GM12878 (cell line): ENCODE measurements around the gene NFAM1. TPM values are rescaled to one million over a fixed set of nuclear protein-coding genes. Genes with fewer than 3 reads are reported as not detected.

Experiments used
- ATAC-seq: fragments of 200-7000 bp; cut with Tn5 transposase; 3 replicates; pipeline ENCODE4 v1.9.1; 2020; ENCODE audit warnings: mild to moderate bottlenecking, moderate library complexity
- BruUV-seq: library from RNA; stranded (reverse); fragments of 400-500 nt; replicated peaks from 2 replicates; lab custom pipeline; 2021; lab: Mats Ljungman, UMichigan
- CTCF ChIA-PET: fragments of 300-600 bp; sonication (Branson Sonifier 250); formaldehyde crosslinking; extraction: SDS; loops from one replicate; lab custom pipeline; 2021; ENCODE audit warnings: inconsistent platforms; lab: Yijun Ruan, JAX
- POLR2A ChIA-PET: fragments of 350-600 bp; formaldehyde crosslinking; extraction: SDS; loops from one replicate; lab custom pipeline; 2021; ENCODE audit warnings: inconsistent platforms; lab: Charles Lee
- RAD21 ChIA-PET: fragments of 300-600 bp; sonication (Branson Sonifier 250); formaldehyde crosslinking; loops from one replicate; lab custom pipeline; 2023; ENCODE audit warnings: antibody characterized with exemption; ENCODE audit not compliant: unreplicated experiment; lab: Charles Lee
- SMC1A ChIA-PET: fragments of 300-600 bp; sonication (Branson Sonifier 250); formaldehyde crosslinking; loops from one replicate; lab custom pipeline; 2023; ENCODE audit not compliant: unreplicated experiment, uncharacterized antibody; lab: Charles Lee
- DNase-seq: peaks from one replicate; pipeline ENCODE4 v3.0.0-alpha.2; 2011; ENCODE audit warnings: low read depth, low spot score
- FAIRE-seq: peaks from 3 replicates; lab custom pipeline; 2011; peaks lifted over from hg19 to GRCh38; lab: Jason Lieb, UNC
- H2AFZ ChIP-seq: 2 replicates; pipeline ENCODE4 v1.6.0; 2011; ENCODE audit warnings: low read depth, low read length, control low read depth; ENCODE audit not compliant: control insufficient read depth
- H3K27ac ChIP-seq: 2 replicates; pipeline ENCODE4 v1.5.1; 2011; ENCODE audit warnings: control low read depth; ENCODE audit not compliant: control insufficient read depth, insufficient read depth
- H3K27me3 ChIP-seq, 2 experiments: replicated peaks in 1 of 2; 2 replicates each; pipeline versions ENCODE4 v1.6.0 to v1.6.1; 2011; ENCODE audit warnings: low read length in 1 of 2; ENCODE audit not compliant: control insufficient read depth in 2 of 2, insufficient read depth in 2 of 2
- H3K36me3 ChIP-seq, 2 experiments: 2 replicates each; pipeline ENCODE4 v1.5.1; 2011; ENCODE audit warnings: low read length in 1 of 2; ENCODE audit not compliant: control insufficient read depth in 2 of 2, insufficient read depth in 2 of 2
- H3K4me1 ChIP-seq: 2 replicates; pipeline ENCODE4 v1.6.1; 2011; ENCODE audit warnings: mild to moderate bottlenecking, low read length, moderate library complexity, mixed read lengths; ENCODE audit not compliant: control insufficient read depth, insufficient read depth
- H3K4me2 ChIP-seq: 2 replicates; pipeline ENCODE4 v1.6.0; 2011; ENCODE audit warnings: control low read depth; ENCODE audit not compliant: control insufficient read depth, insufficient read depth
- H3K4me3 ChIP-seq: fragments of 200-600 bp; sonication (generic); 2 replicates; pipeline ENCODE4 v1.5.1; 2016
- H3K79me2 ChIP-seq: 2 replicates; pipeline ENCODE4 v1.6.0; 2011; ENCODE audit warnings: low read length; ENCODE audit not compliant: control insufficient read depth, insufficient read depth
- H3K9ac ChIP-seq: 2 replicates; pipeline ENCODE4 v1.8.0; 2011; ENCODE audit warnings: low read length, control low read depth, mixed read lengths; ENCODE audit not compliant: control insufficient read depth, insufficient read depth
- H3K9me3 ChIP-seq: replicated peaks from 3 replicates; pipeline ENCODE4 v1.5.1; 2011; ENCODE audit warnings: mild to moderate bottlenecking, low read length; ENCODE audit not compliant: control insufficient read depth, insufficient read depth
- H4K20me1 ChIP-seq: 2 replicates; pipeline ENCODE4 v1.6.0; 2011; ENCODE audit not compliant: control insufficient read depth, insufficient read depth
- BCLAF1 ChIP-seq: fragments of 450-650 bp; IDR thresholded peaks from 2 replicates; pipeline ENCODE4 v1.6.1; 2017; ENCODE audit warnings: antibody characterized with exemption, mild to moderate bottlenecking, moderate library complexity
- MYB ChIP-seq: fragments of 150-350 bp; IDR thresholded peaks from 2 replicates; pipeline ENCODE4 v1.6.1; 2014; ENCODE audit warnings: mild to moderate bottlenecking, low read depth, low read length, borderline replicate concordance
- SP1 ChIP-seq: IDR thresholded peaks from one replicate; pipeline ENCODE4 v1.6.1; 2011; ENCODE audit warnings: low read depth, low read length
- WGBS: methylation state at CpG from one replicate; pipeline ENCODE4 v1.1.6; 2016; ENCODE audit warnings: low lambda C conversion rate; ENCODE audit not compliant: insufficient replicate concordance, insufficient coverage; ENCODE audit errors: missing lambda C conversion rate; 5-methylcytosine and 5-hydroxymethylcytosine counted together
- in situ Hi-C: fragments of 300-500 bp; cut with MboI; formaldehyde crosslinking; loops from 9 replicates; pipeline ENCODE4 v1.14.3; 2018; ENCODE audit warnings: mixed read lengths
- intact Hi-C: fragments of 100-400 bp; cut with micrococcal nuclease; formaldehyde crosslinking; loops from one replicate; pipeline ENCODE4 v1.14.2; 2022; ENCODE audit not compliant: unreplicated experiment
- polyA plus RNA-seq, 11 experiments: library from polyadenylated mRNA; depleted of rRNA in 4 of 11; unstranded in 6 of 11; stranded (reverse) in 5 of 11; fragments of >200 nt; fragmentation: Nextera tagmentation in 4 of 11; fragmentation: Illumina TruSeq in 1 of 11; extraction: Ambion mirVana in 4 of 11; extraction: Trizol in 1 of 11; gene quantifications; 1 replicate in 1 of 11; 2 replicates in 10 of 11; pipeline versions ENCODE4 v1.2.1 to v1.2.3, GENCODE V29; 2011 to 2016; ENCODE audit warnings: inconsistent platforms in 2 of 11, missing spikeins in 2 of 11, low read depth in 1 of 11
- total RNA-seq, 4 experiments: library from RNA; depleted of rRNA in 3 of 4; stranded (reverse); fragments of >200 nt in 3 of 4; fragmentation: Illumina TruSeq in 1 of 4; extraction: Trizol in 1 of 4; gene quantifications; 2 replicates each; pipeline versions ENCODE4 v1.2.1 to v1.2.3, GENCODE V29; 2013 to 2021

Gene NFAM1
- total and polyA plus RNA-seq, 10 of the 15 experiments (the other 5 are each of a cell fraction or from before 2014, with no cell fraction given), result 0.13 to 1.3 (median 0.24) TPM; not detected in 3

GRCh38 chr22:42387631-42388030 is 44.6 kb downstream of the NFAM1 start (continued):
- TF ChIP-seq BCLAF1 (no peak), SP1 (no peak)

GRCh38 chr22:42385696-42386095 is 46.5 kb downstream of the NFAM1 start:
- Histone ChIP-seq H3K27me3 (no peaks in the 10 kb centered on the region), H3K27ac (no peak overlapping the region), H3K79me2 (no peaks in the 10 kb centered on the region), H4K20me1 (no peaks in the 10 kb centered on the region; the same call in 1 of the 2 replicates), H3K4me1 (no peaks in the 10 kb centered on the region), H3K4me3 (no peak overlapping the region), H3K9me3 (no peaks in the 10 kb centered on the region), H3K9ac (no peak overlapping the region), H3K36me3 (no peaks in the 10 kb centered on the region), H2AFZ (no peak overlapping the region), H3K4me2 (no peak overlapping the region)
- POLR2A ChIA-PET, result interaction anchor here (0.6 kb wide), 1 partner anchor 47 kb away, joined by 5 read pairs; no protein-coding TSS in a partner anchor
- BruUV-seq, result no TSS peak
- no peak for ATAC-seq
- SMC1A ChIA-PET, result no interaction called here
- RAD21 ChIA-PET, result no interaction called here
- 54% methylated on average over 8 of the region's 8 CpGs for WGBS
- CTCF ChIA-PET, result no interaction called here
- intact Hi-C loops (no loop called here), in situ Hi-C loops (no loop called here)
- DNase-seq, result no peak
- no peak for TF ChIP-seq MYB
- FAIRE-seq, result no peak
